ENCODE measurements around the gene DCAF8. TPM values are rescaled to one million over a fixed set of nuclear protein-coding genes. Genes with fewer than 3 reads are reported as not detected.
"Not testable (repeated sequence)": the region's sequence is repeated elsewhere in the genome, so short reads cannot be mapped to it uniquely, and the experiment has no call there.

Gene DCAF8
- 64.6 TPM for total RNA-seq

GRCh38 chr1:160261893-160262794 lies at the start of gene DCAF8:
Gene DCAF8, minus strand, starts transcription at chr1:160262549. Its CDS starts 18,541 bp downstream, at chr1:160244008.
- peak; percentile 95 for DNase-seq

- DNase-seq = no peak
Measured at GRCh38 chr1:160309571-160309970, 47.2 kb upstream of the DCAF8 start.

GRCh38 chr1:160309185-160309557 lies 46.8 kb upstream of the DCAF8 start:
- no peak for DNase-seq

- DNase-seq = no peak
Measured at GRCh38 chr1:160308451-160309184, 46.3 kb upstream of the DCAF8 start.

GRCh38 chr1:160307118-160307791 lies 44.9 kb upstream of the DCAF8 start:
- no peak for DNase-seq

GRCh38 chr1:160300173-160300572 lies 37.8 kb upstream of the DCAF8 start:
- DNase-seq = no peak

- no peak for DNase-seq
Measured at GRCh38 chr1:160296036-160296435, 33.7 kb upstream of the DCAF8 start.

GRCh38 chr1:160293020-160293968 lies 30.9 kb upstream of the DCAF8 start:
- no peak for DNase-seq

GRCh38 chr1:160291248-160292220 lies 29.2 kb upstream of the DCAF8 start:
- DNase-seq = peak; percentile 42

- DNase-seq = not testable (repeated sequence)
Measured at GRCh38 chr1:160287769-160288168, 25.4 kb upstream of the DCAF8 start.

- DNase-seq = no peak
Measured at GRCh38 chr1:160285506-160285905, 23.2 kb upstream of the DCAF8 start.

GRCh38 chr1:160284782-160285344 lies 22.5 kb upstream of the DCAF8 start, which contains the start of gene PEX19:
Gene PEX19, minus strand, starts transcription at chr1:160285133. Its CDS starts 9 bp downstream, at chr1:160285124.
- peak; percentile 91 for DNase-seq

GRCh38 chr1:160284220-160284781 lies 22.0 kb upstream of the DCAF8 start:
- no peak for DNase-seq

GRCh38 chr1:160282807-160283206 lies 20.5 kb upstream of the DCAF8 start:
- no peak for DNase-seq

- no peak for DNase-seq
Measured at GRCh38 chr1:160277987-160278386, 15.6 kb upstream of the DCAF8 start.

GRCh38 chr1:160277330-160277729 lies 15.0 kb upstream of the DCAF8 start:
- DNase-seq = no peak

GRCh38 chr1:160271025-160271424 lies 8.7 kb upstream of the DCAF8 start:
- no peak for DNase-seq

- DNase-seq = no peak
Measured at GRCh38 chr1:160267284-160267991, 5.1 kb upstream of the DCAF8 start.

- DNase-seq = no peak
Measured at GRCh38 chr1:160264795-160265307, 2.5 kb upstream of the DCAF8 start.
